AG10803 (cell line): Measurements from ENCODE around the gene GHR.

Experiments
- DNase-seq: peaks from one replicate; pipeline ENCODE4 v3.0.0; 2010; ENCODE audit warnings: low read depth
- H3K4me3 ChIP-seq: 2 replicates; pipeline ENCODE4 v1.5.1; 2011; ENCODE audit warnings: mild to moderate bottlenecking, low read length, control low read depth
- TF ChIP-seq, protein P1 (sequence below): conservative IDR thresholded peaks from 2 replicates; pipeline ENCODE4 v1.5.1; 2011; ENCODE audit warnings: mild to moderate bottlenecking, low read length, control low read depth, inconsistent platforms

Gene GHR

DNA sequence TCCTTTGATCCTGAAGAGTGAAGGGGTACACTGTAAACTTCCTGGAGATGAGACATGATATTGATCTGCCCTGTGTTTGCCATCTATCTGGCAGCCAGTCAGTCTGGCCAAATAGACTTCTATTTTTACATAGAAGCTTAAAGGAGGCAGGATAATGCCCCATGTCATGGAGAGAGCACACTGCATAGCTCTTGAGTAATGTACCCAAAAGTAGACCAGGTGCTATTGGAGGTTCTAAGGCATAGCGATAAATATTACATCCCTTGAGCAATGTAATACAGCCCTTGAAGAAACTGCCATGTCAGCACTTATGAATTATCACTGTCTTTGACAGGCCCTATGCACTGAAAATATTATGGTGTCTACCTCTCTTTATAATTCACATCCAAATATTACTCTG lies 131.8 kb downstream of the GHR start:
- H3K4me3 ChIP-seq, result no peak overlapping the region

DNA sequence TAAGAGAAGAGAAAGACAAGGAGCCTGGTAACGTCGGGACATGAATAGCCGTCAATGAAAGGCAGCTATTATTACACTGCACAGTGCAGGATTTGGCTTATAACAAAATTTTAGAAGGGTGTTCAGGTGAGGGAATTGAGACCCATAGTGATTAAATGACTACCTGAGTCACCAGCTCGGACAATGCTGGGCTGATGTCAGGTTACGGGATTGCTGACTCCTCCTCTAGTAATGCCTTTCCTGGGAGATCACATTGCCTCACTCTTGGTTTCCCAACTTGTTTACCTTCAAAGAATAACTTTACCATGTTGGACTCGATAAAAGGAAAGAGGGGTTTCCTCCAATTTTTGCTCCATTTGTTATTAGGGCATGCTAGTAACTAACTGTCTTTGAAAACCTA lies 132.6 kb downstream of the GHR start:
- H3K4me3 ChIP-seq, result no peak overlapping the region
- no peak for DNase-seq
- TF ChIP-seq, protein P1, sequence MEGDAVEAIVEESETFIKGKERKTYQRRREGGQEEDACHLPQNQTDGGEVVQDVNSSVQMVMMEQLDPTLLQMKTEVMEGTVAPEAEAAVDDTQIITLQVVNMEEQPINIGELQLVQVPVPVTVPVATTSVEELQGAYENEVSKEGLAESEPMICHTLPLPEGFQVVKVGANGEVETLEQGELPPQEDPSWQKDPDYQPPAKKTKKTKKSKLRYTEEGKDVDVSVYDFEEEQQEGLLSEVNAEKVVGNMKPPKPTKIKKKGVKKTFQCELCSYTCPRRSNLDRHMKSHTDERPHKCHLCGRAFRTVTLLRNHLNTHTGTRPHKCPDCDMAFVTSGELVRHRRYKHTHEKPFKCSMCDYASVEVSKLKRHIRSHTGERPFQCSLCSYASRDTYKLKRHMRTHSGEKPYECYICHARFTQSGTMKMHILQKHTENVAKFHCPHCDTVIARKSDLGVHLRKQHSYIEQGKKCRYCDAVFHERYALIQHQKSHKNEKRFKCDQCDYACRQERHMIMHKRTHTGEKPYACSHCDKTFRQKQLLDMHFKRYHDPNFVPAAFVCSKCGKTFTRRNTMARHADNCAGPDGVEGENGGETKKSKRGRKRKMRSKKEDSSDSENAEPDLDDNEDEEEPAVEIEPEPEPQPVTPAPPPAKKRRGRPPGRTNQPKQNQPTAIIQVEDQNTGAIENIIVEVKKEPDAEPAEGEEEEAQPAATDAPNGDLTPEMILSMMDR, result no peak

More for the DNA sequence above, 131.8 kb downstream of the GHR start:
- no peak for DNase-seq
- TF ChIP-seq, protein P1, result no peak

DNA sequence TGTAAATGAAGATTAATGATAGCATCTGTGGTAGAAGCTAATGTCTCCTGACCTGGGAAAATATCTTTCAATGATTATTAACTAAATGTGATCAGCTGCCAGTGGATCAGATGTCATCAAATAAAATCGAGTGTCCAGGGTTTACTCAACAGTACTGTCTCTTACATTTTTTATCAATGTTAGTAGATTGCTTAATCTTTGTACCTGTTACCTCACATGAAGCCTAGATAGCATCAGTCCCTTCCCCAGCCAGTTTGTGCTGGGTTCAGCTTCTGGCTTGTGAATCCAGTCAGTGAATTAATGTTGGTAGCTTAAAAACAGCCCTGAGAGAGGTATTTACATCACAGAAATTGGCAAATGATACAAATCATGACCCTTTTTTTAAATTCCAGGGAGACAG lies 134.4 kb downstream of the GHR start:
- no peak for DNase-seq
- TF ChIP-seq, protein P1, result no peak
- H3K4me3 ChIP-seq, result no peak overlapping the region

DNA sequence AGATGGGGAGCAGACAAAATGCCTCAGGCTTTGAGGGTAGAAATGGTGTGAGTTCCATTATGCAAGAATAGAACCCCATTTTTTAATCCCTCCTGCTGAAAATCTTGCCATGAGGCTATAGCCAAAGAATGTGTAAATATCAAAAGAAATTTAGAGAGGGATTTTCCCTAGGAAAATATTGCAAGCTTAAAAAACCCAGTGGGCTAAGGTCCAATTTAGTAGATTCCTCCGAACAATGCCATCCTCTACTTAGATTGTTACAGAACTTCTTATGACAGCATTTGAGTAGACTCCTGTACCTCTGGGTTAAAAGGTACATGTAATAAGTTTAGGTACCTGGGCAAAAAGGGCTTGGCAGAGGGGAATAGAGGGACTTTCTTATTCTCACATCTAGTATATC lies 138.4 kb downstream of the GHR start:
- DNase-seq, result no peak
- no peak overlapping the region for H3K4me3 ChIP-seq
- TF ChIP-seq, protein P1, result no peak

DNA sequence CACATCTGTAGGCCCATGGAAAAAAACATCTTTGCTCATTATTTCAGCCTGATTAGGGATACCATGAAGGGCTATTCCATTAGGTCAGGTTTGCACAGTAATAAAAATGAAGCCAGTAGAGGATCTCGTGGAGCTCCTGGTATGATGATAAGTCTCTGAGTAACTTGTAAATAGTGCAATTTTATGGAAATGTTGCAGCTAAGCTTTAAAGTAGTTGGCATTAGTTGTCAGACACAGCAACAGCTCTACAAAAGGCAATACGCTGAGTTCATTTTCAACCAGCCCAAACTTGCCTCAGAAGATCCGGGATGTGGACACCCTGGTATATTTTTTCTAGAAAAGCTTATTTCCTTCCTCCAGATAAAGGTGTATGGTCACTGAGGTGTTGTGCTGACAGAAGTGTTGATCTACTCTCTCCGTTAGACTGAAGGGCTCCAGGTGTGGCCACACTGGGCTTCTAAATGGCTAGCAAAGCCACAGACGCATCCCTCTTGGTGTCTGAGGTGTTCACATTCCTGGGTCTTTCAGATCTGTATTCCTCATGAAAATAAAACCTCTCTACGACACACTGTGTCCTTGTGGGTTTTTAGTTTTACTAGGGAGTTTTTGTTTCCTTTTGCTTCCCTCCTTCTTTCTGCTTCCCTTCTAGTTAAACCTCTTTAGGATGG lies 141.6 kb downstream of the GHR start:
- DNase-seq, result no peak
- no peak overlapping the region for H3K4me3 ChIP-seq
- TF ChIP-seq, protein P1, result no peak

DNA sequence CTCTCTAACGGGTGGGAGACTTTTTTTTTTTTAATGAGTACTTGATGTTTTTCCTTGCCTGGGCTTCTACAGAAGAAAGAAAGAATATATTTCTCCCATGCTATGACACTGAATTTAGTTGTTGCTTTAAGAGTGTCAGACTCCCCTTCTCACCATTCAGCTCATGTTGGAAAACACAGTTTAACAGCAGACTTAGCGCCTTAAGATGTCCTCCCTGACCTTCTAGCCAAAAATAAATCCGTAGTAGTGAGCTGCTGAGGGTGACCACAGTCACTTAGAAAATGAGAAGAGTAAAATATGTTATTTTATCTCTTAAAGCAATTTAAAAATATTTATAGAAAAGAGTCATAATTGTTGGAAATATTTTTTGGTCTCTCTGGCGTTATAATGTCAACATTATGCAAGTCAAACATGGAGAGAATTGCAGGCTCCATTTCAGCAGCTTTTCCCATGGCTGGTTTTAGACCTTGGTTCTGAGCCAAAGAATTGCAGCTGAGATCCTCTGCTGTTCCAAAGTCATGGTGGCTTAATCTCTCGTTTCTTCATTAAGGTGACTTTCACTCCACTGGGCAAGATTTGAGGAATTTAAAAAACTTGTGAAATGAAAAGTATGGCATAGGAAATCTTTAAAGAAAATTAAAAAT lies 143.5 kb downstream of the GHR start:
- H3K4me3 ChIP-seq, result no peak overlapping the region
- TF ChIP-seq, protein P1, result no peak
- peak; percentile 15 for DNase-seq

DNA sequence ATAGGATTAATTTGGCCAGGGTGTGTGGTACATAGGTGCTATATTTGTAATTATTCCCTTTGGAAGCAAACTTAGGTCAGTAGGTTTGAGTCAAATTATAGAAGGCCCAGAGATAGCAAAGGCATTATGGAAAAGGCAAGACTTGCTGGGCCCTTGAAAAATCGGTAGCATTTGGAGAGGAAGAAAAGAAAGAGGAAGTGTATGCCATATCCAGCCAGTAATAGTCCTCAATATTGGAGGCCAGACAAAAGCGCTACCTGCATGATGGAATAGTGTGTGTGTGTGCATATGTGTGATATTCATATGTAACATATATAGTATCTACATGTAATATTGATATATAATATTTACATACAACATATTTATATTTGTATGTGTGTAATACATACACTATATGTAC lies 146.1 kb downstream of the GHR start:
- TF ChIP-seq, protein P1, result no peak
- no peak overlapping the region for H3K4me3 ChIP-seq
- no peak for DNase-seq
